ENCODE measurements around the gene MMP11.
A peak's percentile ranks its signal among the peaks of the same experiment; 100 is the strongest.
"Not testable (repeated sequence)": the region's sequence is repeated elsewhere in the genome, so short reads cannot be mapped to it uniquely, and the experiment has no call there.

Gene MMP11

GRCh38 chr22:23772649-23773473 lies at the start of gene MMP11:
Gene MMP11, plus strand, starts transcription at chr22:23772849. Its CDS starts 22 bp downstream, at chr22:23772871.
- peak; percentile 65 for DNase-seq

DNA sequence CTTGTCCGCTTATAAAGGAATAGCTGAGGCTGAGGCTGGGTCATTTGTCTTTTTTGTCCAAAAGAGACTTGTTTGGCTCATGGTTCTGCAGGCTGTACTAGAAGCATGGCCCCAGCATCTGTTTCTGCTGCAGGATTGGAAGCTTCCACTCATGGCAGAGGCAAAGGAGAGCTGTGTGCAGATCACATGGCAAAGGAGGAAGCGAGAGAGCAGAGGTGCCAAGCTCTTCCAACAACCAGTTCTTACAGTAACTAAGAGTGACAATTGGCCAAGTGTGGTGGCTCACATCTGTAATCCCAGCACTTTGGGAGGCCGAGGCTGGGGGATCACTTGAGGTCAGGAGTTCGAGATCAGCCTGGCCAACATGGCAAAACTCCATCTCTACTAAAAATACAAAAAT lies 44.5 kb upstream of the MMP11 start:
- not testable (repeated sequence) for DNase-seq

- DNase-seq: no peak
These were observed 35.0 kb upstream of the MMP11 start for GRCh38 chr22:23737696-23738095.

GRCh38 chr22:23742505-23743264 lies 30.0 kb upstream of the MMP11 start:
- DNase-seq: no peak

DNA sequence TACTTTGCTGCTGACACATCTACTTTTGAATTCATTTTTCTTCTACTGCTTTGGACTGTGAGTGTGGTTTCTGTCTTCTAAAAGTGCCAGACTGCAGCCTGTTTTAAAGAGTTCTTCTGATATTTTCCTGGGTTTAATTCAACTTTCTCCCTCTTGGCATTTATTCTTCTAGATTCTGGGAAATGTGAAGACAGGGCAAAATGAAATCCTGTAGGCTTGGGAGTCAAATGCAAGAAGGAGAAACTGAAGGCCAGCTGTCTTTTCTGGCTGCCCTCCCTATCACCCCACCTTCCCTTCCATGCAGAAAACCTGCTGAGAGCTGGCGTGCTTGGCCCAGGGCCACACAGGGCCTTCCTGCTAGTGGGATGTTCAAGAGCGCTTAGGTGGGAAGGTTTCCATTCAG lies 29.3 kb upstream of the MMP11 start:
- DNase-seq: no peak

DNA sequence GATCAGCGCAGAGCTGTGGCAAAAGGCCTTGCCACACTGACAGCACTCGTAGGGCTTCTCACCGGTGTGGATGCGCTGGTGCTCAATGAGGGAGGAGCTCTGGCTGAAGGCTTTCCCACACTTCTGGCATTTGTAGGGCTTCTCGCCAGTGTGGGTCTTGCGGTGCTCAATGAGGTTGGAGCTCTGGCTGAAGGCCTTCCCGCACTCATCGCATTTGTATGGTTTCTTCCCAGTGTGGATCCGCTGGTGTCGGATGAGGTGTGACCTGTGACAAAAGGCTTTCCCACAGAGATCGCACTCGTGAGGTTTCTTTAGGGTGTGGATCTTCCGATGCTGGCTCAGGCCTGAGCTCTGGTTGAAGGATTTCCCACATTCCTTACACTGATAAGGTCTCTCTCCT lies 28.6 kb upstream of the MMP11 start:
- DNase-seq: no peak

DNA sequence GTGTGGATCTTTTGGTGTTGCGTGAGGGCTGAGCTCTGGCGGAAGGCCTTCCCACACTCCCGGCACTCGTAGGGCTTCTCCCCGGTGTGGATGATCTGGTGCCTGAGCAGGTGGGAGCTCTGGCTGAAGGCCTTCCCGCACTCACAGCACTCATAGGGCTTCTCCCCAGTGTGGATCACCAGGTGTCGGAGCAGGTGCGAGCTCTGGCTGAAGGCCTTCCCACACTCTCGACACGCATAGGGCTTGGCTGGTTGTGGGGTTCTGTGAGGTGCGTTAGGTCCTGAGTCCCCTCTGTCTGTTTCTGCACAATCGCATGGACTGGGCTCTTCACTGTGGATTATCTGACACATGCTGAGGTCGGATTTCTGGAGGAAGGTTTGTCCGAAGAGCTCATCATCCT lies 28.2 kb upstream of the MMP11 start:
- no peak for DNase-seq

GRCh38 chr22:23745791-23746190 lies 26.9 kb upstream of the MMP11 start:
- DNase-seq: no peak

DNA sequence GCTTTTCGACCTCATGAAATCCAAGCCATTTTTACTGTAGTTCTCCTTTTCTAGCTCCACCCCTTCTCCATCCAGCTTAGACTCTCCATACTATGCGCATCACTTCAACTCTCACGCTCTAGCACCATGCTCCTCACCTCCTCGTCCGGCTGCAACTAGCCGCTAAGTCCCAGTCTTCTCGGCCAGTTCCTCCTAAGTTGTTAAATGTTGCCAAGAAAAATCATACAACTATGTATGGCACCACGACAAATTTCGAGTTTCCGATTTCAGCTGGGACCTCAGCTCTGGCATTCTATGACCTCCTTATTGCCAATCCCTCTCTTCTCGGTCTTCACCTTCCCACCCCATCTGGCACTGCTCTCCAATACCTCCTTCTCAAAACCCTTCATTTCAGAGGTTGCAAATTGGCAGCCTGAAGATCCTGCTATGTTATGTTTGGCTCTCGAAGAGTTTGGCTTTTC lies 22.8 kb upstream of the MMP11 start:
- DNase-seq: no peak

GRCh38 chr22:23750367-23750713 lies 22.3 kb upstream of the MMP11 start:
- DNase-seq: no peak

GRCh38 chr22:23750714-23751440 lies 21.8 kb upstream of the MMP11 start, which contains the start of gene ZNF70:
Gene ZNF70, minus strand, starts transcription at chr22:23751112. Its CDS starts 5,972 bp downstream, at chr22:23745140.
- peak; percentile 86 for DNase-seq

- no peak for DNase-seq
These were observed 21.1 kb upstream of the MMP11 start for GRCh38 chr22:23751441-23751996.

GRCh38 chr22:23752090-23752691 lies 20.5 kb upstream of the MMP11 start:
- no peak for DNase-seq

- no peak for DNase-seq
These were observed 19.9 kb upstream of the MMP11 start for GRCh38 chr22:23752750-23753149.

DNA sequence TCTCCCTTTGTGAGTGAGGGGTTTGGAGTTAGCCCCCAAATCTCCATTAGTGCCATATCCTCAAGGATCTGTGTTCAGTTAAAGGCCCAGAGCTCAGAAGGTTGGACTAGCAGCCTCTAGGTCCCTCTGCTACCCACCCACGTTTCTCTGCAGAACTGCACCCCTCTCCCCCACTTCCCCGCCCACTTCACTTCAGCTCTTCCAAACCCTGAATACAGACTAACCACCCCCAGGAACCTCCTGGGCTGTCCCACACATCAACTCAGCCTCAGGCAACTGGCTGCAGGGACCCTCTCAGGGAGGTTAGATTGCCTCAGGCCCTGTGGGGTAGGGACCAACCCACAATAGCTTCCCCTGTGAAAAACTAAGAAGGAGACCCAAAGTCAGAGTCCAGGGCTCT lies 19.3 kb upstream of the MMP11 start:
- no peak for DNase-seq

GRCh38 chr22:23754220-23754919 lies 18.3 kb upstream of the MMP11 start, which contains the start of gene VPREB3:
Gene VPREB3, minus strand, starts transcription at chr22:23754425. Its CDS starts 62 bp downstream, at chr22:23754363.
- no peak for DNase-seq

GRCh38 chr22:23754980-23755636 lies 17.5 kb upstream of the MMP11 start:
- DNase-seq: no peak

- no peak for DNase-seq
These were observed 16.9 kb upstream of the MMP11 start for GRCh38 chr22:23755711-23756110.

GRCh38 chr22:23756891-23757290 lies 15.8 kb upstream of the MMP11 start:
- DNase-seq: no peak

DNA sequence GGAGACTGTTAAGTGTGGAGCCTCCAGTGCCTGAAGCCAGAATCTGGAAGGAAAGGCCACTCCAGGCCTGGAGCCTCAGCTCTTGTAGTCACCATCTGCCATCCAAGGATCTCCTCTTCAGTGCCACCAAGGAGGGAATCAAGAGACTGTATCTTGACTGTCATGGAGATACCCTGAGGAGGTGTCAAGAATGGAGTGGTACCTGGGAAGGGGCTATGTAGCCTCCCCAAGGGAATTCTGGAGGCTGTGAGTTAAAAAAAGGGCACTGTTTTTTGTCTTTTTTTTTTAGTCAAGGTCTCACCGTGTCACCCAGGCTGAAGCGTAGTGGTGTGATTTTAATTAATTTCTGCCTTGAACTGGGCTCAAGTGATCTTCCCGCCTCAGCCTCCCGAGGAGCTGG lies 13.1 kb upstream of the MMP11 start:
- no peak for DNase-seq

DNA sequence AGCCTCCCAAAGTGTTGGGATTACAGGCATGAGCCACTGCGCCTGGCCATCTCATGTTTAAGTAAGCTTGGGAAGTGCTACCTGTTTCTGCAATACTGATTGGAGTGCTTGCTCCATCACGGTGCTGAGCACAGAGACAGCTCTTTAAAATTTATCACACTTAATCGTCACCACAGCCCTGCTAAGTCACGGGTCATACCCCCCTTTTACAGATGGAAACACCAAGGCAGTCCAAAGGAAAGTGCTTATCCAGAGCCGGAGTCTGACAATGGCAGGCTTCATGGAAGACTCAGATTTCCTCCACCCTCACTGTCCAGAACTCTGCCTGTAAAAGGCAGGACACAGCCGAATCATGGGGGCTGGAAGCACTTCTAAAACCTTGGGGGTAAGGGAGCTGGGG lies 12.6 kb upstream of the MMP11 start:
- no peak for DNase-seq
